HG03159 (cell line): Measurements from ENCODE around the gene STOML1.
"Not testable (repeated sequence)": the region's sequence is repeated elsewhere in the genome, so short reads cannot be mapped to it uniquely, and the experiment has no call there.

Experiments used
- ATAC-seq: cut with Tn5 transposase; IDR thresholded peaks from one replicate; pipeline ENCODE4 v1.9.1; 2021; ENCODE audit warnings: mild to moderate bottlenecking, moderate library complexity; ENCODE audit not compliant: unreplicated experiment

Gene STOML1

DNA sequence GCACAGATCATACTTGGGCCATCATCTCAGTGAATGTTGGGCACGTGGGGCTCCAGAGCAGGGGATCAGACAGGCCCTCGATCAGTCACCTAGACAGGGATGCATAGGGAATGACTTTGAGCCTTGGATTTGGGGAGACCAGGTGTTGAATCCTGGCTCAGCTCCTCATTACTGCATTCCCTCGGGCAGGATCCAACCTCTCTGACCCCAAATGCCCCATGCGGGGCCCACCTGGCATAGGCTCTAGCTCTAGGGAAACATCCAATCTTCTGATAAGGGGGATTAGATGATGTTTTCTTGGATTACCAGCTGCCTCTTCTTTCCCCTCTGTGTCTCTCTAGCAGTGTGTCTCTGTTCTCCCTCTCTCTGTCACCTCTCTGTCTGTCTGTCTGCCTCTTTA, 43.1 kb downstream of the STOML1 start:
- ATAC-seq, result no peak

DNA sequence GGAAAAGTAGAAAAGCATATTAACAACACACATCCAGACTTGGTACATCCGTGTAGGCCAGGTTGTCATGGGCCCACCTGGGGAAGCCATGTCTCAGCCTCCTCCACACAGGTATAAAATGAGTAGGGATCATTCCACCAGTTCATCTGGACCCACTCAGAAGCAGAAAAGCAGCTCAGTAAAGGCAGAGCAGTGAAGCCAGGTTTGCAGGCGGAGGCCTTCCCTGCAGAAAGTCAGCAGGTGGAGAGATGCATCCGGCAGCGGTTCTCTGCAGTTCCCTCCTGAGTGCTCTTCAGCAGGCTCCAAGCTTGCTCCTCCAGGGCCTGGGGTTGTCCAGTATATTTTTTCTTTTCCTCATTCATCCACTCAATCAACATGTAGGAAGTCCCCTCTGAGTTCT, 43.7 kb downstream of the STOML1 start:
- ATAC-seq, result no peak

DNA sequence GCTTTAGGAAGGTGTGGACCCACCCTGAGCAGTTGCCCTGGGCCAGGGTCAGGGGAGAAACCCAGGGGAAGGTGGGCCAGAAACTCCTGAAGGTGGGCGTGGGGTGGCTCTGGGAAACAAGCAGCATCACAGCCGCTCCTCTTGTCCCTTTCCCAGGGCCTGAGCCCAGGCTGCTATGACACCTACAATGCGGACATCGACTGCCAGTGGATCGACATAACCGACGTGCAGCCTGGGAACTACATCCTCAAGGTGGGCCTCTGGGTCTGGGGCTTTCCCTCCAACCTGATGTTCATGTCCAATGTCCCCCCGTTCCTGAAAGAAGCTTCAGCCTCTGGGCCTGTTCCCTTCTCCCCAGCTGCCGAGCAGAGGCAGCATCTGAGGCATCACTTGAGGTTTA, 44.4 kb downstream of the STOML1 start:
- ATAC-seq, result no peak

DNA sequence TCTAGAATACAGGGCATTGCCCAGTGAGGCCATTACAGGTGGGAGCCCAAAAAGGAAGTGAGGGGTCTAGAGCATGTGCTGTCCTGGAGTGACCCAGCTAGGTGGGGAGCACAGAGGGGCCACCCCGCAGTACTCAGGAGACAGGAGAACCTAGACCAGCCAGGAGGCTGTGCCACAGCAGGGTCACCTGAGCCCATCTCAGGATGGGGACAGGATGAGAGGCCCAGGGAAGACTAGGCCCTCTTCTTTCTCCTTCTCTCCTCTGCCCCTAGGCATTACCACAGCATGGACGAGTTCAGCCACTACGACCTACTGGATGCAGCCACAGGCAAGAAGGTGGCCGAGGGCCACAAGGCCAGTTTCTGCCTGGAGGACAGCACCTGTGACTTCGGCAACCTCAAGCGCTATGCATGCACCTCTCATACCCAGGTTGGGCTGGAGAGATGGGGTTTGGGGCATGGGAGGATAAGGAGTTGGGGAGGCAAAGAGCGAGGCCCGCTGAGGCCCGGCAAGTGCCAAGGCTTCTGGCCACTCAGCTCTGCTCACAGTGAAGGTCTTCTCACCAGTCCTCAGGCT, 45.2 kb downstream of the STOML1 start:
- no peak for ATAC-seq

DNA sequence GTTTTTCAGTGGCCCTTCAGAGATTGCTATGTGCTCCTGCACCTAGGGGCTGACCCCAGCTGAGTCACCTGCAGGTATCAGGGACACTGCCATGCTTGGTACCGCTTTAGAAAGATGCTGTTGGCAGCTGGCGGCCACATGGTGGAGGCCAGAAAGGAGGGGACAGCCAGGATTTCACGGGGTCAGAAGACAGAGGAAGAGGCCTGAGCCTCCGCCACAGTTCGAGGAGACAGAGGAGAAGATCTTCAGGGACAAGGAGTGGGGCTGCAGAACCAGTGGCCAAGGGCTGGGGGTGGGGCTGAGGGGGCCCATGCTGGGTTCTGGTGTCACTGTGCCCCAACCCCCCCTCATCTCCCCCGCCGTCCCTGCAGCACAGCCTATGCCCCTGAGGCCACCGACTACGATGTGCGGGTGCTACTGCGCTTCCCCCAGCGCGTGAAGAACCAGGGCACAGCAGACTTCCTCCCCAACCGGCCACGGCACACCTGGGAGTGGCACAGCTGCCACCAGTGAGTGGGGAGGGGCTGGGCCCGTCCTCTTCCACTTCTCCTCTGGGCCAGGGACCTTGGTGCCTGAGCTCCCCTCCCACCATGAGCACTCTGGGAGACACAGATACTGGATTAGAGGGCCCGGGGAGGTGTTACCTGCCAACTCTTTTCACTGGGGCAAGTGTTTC, 45.9 kb downstream of the STOML1 start:
- ATAC-seq, result no peak

DNA sequence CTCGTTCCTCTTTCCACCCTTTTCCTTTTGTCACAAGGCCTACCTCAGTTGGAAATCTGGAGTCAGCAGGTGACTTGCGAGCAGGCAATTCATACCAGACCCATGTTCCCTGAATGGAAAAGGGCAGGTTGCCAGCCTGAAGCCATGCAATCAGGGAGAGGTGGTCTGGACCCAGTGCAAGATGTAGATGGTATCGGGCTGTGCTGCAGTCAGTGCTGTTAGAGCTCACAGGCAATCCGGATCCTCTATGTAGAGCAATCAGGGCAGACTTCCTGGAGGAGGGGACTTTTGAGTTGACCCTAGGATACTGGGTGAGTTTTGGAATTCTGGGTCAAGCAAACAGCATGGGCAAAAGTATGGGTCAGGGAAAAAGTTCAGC, 47.0 kb downstream of the STOML1 start:
- no peak for ATAC-seq

DNA sequence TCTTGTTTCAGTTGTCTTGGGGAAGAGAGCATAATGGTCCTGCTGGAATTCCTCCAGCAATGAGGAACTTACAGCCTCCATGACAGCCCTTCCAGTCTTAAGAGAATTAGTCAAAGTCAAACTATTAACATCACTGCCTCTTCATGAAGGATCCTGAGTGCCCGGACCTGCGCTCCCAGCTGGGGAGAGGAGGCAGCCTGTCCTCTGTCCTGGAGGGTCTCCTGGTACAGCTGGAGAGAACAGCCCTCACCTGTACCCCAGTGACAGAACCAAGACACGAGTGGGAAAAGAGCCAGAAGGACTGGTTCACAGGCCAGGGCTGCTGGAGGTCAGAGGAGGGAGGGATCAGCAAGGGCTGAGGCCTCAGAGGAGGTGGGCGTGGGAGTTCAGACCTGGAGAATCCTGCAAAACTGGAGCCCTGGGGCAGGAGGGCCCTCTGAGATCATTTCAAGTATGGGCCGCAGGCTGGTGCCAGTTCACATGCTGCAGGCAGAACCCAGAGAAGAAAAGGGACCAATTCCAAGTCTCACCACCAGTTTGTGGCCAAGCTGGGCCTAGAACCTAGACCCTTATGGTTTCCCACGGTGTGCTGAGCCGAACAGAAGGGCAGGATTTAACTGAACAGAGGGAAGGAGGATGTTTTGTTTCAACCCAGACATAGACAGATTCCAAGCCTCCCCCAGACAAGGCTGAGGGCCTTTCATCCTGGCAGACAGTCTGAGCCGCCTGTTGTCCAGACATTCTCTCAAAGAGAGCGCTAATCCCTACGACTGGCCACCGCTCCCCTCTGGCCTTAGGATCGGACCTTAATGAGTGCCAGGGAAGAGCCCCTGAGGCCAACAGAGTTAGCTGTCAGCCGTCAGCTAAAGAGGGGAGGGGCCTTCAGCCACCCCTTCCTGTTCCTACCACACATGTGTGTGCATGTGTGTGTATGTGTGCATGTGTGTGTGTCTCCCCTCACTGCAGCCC, 47.6 kb downstream of the STOML1 start:
- no peak for ATAC-seq

DNA sequence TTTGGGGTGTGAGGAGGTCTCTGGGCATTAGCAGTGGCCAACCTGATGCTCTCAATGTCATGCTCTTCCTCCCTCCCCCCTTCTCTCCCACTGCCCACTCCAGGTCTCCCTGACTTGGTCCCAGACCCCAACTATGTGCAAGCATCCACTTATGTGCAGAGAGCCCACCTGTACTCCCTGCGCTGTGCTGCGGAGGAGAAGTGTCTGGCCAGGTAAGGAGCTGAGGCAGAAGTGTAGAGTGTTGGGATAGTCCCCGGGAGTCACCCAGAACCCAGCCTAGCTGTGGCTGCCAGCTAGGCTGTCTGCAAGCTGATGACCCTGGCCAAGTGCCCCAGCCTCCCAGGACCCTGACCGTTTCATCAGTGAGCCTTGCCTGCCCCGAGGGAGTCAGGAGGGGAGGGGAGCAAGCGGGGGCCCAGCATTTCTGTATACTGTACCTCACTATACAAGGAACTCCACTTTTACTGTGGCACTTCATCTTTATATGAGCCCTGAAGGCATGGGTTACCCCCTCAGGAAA, 49.3 kb downstream of the STOML1 start:
- ATAC-seq, result no peak

DNA sequence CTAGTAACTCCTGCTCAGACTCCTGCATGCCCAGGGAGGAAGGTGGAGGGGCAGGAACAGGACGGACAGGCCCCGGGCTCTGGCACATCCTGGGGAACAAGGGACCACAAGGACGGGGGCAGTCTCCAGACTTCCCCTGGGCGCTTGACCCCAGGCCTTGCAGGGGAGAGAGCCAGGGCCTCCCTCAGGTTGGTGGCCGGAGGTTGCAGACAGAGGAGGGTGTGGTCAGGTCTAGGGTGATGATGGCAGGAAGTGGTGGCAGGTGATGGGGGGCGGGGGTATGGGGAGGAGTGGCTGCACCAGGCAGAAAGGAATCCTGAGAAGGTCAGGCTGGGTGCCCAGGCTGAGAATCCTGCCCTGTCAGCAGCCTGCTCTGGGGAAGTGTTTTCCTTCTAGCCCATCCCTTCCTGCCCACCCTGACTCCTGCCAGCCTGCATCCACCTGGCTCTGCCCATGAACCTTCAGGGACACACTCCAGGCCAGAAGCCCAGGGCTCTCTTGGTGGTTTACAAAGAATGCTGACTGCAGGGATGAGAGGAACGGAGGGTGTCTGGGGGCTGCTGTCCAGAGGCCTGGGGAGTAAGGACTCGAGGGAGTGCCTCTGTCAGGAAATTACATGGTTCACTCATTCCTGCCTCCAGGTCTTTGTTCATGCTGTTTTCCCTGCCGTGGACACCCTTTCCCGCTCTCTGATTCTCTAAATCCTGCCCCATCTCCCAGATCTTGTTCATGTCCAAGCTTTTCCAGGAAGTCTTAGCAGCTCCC, 50.0 kb downstream of the STOML1 start:
- no peak for ATAC-seq

DNA sequence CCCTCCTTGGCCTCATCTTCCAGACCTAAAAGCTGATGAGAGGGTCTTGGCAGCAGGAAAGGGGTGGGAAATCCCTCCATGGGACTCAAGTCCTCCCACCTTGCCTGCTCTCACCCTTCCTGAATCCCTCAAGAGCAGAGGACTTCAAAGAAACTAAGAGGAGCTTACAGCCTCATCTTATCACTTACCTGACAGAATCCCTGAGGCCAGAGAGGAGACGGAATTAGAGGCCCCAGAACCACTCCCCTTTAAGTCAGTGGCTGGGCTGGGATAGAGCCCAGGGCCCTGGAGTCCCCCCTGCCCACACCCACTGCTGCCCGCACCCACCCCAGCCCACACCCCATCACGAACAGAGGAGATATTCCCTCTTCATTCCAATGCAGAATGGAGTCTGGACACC, 50.6 kb downstream of the STOML1 start:
- no peak for ATAC-seq

DNA sequence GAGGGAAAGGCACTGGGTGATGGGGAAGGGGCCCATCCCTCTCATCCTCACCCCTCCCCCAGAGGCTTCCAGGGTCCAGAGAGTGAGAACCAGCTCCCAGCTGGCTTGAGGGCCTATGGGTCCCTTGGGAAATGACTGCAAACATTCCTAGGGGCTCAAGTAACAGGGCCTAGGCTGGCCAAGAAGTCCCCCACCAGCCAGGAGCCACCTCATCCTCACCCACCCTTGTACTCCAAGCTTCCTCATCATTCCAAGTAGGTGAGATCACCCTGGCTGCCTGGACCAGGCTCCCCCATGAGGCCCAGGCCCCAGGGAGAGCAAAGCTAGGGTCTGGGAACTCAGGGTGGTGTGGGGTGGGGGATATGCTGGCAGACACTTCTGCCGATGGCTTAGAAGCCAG, 51.1 kb downstream of the STOML1 start:
- ATAC-seq, result no peak

DNA sequence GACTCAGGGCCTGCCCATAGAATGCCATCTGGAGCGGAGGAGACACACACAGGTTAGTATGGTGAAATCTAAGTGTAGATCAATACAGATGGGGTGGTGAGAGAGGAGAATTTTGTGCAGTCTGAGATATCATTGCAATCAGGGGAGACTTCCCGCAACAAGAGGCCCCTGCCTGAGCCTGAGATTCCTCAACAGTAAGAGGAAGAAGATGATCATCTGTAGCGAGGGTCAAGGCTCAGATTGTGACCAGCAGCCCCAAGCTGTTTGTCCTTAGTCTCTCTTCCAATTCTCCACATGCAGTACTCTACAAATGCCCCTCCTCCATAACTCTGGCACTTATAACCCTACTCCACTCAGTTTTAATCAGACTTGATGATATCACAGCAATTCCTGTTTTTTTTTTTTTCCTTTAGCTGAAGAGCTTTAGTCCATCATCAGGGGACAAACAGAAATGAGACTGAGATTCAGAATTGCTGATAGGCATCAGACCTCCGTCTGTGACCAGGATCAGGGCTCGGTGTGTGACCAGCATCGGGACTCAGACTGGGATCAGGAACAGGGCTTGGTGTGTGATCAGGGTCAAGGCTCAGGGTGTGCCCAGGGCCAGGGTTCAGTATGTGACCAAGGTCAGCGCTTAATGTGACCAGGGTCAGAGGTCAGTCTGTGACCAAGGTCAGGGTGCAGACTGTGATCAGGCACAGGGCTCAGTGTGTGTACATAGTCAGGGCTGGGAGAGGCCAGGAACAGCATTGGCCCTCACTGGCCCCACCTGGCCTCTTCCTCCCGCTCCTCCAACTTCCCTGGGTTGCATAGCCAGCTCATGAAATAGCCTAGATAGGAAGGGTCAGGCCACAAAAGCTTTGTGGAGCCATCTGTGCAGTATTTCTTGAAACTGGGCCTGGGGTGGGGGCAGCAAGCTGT, 51.8 kb downstream of the STOML1 start:
- no peak for ATAC-seq

DNA sequence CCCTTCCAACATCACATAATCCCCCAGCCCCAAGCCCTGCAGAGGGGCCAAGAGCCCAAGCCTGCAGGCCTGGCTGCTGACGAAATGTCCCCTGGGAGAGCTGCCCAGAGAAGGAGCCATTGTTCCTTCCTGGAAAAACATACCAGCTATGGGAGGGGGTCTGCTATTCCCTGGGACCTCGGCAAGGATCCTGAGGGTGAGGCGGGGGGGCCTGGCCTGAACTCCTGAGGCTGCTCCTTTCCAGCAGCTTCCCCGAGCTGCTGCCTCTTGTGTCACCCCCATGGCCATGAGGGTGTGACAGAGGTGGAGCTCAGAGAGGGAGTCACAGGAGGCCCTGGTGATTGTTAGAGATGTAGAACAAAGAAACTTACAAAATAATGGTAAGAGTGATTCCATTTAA, 53.0 kb downstream of the STOML1 start:
- no peak for ATAC-seq

DNA sequence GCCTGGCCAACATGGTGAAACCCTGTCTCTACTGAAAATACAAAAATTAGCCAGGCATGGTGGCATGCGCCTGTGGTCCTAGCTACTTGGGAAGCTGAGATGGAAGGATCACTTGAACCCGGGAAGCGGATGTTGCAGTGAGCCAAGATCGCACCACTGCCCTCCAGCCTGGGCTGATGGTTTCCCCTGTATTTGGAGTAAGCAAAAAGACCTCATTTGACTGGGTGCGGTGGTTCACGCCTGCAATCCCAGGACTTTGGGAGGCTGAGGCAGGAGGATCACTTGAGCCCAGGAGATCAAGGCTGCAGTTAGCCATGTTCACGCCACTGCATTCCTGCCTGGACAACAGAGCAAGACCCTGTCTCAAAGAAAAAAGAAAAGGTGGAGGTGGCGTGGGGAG, 53.6 kb downstream of the STOML1 start:
- ATAC-seq, result not testable (repeated sequence)

DNA sequence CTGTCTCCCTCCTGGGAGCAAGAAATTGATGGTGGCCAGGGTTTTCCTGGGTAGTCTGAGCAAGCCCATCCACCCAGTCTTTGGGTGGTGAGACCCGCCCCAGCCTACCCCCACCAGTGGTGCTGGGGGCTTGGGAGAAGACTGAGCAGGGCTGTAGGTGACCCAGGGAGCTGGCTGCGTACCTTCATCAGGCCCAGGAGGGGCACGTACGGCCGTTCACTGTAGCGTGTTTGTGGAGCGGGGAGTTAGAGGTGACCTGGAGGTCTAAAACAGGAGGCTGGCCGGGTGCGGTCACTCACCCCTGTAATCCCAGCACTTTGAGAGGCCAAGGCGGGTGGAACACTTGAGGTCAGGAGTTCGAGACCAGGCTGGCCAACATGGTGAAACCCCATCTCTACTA, 54.4 kb downstream of the STOML1 start:
- ATAC-seq, result no peak

DNA sequence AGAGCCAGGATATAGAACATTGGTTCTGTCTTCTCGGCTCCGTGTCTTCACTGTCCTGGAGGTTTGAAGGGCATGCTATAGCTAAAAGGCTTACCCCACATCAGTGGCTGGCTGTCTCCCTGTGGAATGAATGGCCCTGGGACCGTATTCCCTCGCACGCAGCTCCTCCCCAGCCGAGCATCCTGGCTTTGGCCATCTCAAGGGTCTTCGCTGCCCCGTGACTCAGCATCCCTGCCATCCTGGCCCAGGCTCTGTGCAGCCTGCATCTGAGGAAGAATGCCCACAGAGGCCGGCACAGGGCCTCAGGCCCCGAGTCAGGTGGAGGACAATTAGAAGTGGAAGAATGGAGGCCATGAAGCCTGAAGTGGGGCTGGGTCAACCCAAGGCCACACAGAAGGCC, 54.8 kb downstream of the STOML1 start:
- no peak for ATAC-seq

DNA sequence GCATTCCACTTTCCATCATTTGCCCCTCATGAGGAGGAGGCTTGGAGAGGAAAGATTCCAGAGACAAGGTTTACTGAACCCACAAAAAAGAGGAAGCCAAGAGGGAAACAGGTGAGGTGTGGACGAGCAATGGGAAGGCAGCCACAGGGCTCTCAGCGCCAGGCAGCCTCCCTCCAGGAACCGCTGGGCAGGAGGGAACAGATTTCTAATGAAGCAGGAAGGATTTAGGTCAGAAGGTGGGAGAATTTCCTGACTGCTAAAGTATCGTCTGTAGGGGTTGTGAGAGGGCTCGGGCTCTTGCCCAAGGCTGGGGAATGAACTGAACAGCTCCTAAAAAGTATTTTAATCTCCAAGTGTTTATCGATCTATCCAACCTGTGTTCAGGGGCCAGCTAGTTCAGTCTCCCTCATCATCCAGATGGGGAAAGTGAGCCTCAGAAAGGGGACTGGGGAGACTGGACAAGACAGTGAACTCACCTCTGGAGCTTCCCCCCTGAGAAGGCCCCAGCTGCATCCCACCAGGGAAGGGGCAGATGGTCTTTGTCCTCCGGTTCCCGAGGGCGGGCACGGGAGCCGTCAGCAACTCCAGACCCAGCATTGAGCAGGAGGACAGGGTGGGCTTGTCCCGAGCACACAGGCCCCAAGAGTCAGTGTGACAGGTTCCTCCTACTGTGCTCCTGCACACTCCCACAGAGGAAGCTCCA, 55.4 kb downstream of the STOML1 start:
- no peak for ATAC-seq

DNA sequence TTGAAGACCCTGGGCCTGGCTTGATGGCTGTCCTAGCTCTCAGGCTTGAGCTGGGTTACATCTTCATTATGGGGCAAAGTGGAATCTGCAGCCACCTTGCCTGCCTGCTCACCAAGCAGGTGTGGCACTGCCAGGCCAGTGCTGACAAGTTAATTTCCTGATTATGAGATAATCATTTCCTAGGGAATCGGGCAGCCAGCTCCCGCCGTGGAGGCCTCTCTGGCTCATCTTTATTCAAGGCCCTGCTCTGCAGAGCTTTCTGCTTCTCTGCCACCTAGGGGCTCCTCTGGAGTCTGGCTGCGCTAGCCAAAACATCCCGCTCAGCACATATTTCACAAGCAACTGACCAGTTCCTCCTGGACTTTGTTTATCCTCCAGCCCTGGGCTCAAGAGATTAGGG, 55.9 kb downstream of the STOML1 start:
- ATAC-seq, result no peak

DNA sequence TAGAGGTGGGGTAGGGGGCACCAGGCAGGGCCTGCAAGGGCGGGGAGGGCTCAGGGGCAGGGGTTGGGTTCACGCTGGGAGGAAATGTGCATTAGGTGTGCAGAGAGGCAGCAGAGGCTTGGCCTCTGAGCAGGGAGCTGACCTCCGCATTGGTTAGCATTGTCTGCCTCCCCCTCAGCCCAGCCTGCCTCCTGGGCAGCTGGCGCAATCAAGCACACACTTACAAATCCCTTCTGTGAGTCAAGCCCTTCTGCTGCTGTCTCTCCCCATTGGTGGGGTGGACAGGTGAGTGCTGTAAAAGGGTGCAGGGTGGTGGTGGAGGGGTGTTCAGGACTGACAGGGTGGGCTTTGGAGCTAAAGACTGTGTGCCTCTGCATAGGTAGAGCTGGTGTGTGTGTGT, 56.5 kb downstream of the STOML1 start:
- no peak for ATAC-seq
